Measurements from ENCODE around the gene PRXL2B. TPM values are rescaled to one million over a fixed set of nuclear protein-coding genes. Genes with fewer than 3 reads are reported as not detected.

Gene PRXL2B
- total RNA-seq, 1 donor from 2014 or later = 67.7 TPM

DNA sequence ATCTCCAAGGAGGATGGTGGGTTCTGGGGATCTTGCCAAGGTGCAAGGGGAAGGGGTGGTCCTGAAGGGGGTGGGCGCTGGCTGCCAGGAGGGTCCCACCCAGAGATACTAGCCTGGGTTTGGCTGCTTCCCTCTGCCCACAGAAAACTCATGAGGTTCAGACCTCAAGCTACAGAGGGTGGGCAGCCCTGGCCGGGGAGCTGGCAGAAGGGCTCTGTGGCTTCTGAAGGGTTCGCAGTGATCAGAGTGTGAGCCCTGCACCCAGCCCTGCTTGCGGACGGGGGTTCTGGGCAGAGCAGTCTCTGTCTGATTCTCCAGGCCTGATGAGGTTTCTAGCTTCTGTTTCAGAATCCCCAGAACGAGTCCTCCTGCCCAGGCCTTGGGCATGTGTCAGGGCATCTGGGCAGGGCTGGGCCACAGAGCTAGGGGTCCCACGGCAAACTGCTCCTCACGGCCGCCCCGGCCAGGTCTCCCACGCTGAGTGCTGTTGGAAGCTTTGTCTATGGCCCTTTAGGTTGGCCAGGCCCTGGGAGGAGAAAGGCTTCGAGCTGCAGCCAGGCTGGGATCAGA lies 46.9 kb downstream of the PRXL2B start:
- no peak for DNase-seq (ENCODE audit: low read depth in 2 of 2)

DNA sequence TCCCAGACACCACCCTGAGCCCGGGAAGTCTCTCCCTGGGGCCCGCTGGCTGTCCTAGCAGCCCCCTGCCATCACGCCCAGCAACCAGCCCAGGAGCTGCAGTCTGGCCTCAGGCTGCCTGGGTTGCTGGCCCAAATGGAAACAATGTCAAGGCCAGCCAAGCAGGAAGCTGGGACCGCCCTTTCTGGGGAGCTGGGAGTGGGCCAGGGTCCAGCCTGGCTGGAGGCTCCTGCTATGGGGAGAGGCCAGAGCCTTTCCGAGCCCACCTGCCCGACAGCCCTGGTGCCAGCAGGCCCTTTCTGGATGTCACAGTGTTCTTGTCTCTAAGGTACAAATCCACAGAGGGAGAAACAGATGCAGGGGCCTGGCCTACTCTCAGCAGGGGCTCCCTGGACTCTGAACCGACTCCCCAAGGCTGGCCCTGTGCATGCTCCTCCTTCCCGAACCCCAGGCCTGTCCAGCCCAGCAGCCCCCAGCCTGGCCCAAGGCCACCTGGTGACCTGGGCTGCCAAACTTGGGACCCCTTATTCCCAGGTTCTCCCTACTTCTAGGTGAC lies 47.4 kb downstream of the PRXL2B start:
- peak in 1 of 2 donors; percentile 55 for DNase-seq (ENCODE audit: low read depth in 2 of 2)

DNA sequence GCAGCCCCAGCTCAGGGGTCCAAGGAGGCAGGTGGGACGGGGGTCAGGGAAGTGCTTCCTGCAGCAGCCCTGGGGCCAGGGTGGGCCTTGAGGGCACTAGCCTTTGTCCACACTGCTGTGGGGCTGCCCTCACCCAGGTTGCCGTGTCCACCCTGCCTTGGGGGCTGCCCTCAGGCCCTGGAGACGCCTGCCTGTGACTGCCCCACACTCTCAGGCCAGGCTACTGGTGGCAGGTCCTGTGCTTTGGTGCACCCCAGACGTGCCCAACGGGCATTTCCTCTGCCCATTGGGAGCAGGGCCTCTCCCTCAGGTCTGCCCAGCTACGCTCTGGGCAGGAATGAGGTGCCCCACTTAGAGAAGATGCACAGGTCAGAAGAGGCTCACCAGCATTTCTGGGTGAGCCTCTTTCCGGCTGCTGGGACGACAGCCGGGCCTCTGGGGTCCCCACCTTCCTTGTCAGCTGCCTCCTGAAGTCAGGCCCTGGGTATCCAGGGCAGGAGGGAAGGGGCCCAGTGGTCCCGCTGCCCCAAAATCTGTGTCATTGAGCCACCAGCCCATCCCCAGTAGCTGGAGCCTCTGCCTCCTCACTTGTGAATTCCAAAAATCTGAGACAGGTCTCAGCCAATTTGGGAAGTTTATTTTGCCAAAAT lies 48.9 kb downstream of the PRXL2B start:
- DNase-seq (ENCODE audit: low read depth in 2 of 2) = no peak

DNA sequence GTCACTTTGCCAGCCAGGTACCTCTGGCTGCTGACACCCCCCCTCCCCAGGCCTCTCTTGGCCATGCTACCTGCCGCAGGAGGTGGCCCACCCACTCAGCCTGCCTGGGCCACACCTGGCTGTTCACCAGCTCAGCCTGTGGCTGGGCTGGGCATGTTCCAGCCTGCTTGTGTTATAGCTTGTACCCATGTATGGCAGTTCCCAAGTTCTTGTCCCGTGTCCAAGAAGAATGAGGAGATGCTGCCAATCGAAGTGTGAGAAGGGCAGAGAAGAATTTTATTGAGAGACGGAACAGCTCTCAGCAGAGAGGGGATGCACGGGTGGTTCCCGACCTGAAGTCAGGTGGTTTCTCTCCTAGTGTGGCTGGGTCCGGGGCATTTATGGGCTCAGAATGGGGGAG lies 50.2 kb downstream of the PRXL2B start:
- DNase-seq (ENCODE audit: low read depth in 2 of 2) = no peak

DNA sequence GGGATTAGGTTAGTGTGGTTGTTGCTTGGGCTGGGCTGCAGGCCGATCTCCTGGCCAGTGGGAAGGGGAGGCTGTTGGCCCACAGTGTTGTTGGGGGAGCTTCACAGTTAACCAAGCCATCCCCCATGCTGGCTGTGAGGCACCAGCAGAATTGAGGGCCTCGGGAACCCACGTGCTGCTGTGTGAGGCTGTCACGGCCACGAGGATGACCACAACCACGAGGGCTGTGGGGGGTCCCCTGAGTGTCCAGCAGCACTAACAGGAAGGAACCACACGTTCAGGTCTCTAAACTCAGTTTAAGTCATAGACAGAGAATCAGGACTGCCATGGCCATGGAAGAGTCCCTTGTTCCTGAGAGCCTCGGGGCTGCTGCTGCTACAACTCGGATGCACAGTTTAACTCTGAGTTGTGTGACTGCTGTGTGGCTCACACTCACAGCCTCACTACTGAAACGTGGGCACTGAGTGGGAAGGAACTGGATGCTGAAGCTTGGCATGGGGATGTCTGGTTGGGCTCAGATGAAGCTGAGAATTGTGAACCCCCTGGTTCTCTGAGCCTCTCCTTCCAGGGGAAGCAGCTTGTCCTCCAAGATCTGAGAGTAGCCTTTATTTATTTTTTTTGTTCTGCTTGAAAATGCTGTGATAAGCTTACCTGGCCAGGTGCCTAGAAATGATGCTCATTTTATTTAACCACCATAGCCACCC lies 51.0 kb downstream of the PRXL2B start:
- no peak for DNase-seq (ENCODE audit: low read depth in 2 of 2)

DNA sequence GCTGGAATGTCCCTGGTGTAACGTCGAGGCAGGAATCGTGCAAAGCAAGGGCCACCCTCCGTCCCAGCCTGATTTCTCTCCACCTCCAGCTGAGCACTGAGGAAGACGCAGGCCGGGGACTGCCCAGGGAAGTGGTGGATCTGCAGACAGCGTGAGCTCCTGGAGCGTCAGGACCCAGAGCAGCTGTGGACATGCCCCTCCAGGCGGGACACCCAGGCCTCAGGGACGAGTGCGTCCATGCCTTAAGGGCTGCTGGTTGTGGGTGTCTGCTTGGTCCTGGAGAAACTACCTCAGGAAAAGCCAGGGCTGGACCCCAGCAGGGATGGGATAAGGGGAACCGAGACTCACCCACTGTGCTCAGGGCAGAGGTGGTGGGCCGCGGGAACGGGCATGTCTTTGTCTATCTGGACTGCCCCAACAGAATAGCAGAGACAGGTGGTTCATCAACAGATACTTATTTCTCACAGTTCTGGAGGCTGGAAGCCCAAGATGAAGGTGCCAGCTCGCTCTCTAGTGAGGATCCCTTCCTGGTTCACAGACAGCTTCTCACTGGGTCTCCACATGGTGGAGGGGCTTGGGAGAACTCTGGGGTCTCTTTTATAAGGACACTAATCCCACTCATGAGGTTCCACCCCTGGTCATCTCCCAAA lies 52.0 kb downstream of the PRXL2B start:
- DNase-seq (ENCODE audit: low read depth in 2 of 2) = no peak

DNA sequence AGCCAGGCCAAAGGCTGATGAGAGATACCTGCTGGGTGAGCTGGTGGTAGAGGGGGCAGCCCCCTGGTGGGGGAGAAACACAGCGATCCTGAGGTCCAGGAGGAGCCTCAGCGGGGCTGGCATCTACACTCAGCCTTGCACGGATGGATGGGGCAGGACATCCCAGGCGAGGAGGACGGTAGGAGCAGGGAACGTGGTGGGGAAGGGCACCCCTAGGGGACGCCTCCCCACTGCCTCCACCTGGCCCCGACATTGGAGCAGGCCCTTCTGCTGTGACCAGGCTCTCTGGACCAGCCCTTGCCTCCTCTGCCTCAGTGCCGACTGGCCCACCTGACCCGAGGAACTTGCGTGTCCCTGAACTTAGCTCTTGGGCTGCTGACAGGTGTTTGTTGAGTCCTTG lies 52.6 kb downstream of the PRXL2B start:
- no peak for DNase-seq (ENCODE audit: low read depth in 2 of 2)

DNA sequence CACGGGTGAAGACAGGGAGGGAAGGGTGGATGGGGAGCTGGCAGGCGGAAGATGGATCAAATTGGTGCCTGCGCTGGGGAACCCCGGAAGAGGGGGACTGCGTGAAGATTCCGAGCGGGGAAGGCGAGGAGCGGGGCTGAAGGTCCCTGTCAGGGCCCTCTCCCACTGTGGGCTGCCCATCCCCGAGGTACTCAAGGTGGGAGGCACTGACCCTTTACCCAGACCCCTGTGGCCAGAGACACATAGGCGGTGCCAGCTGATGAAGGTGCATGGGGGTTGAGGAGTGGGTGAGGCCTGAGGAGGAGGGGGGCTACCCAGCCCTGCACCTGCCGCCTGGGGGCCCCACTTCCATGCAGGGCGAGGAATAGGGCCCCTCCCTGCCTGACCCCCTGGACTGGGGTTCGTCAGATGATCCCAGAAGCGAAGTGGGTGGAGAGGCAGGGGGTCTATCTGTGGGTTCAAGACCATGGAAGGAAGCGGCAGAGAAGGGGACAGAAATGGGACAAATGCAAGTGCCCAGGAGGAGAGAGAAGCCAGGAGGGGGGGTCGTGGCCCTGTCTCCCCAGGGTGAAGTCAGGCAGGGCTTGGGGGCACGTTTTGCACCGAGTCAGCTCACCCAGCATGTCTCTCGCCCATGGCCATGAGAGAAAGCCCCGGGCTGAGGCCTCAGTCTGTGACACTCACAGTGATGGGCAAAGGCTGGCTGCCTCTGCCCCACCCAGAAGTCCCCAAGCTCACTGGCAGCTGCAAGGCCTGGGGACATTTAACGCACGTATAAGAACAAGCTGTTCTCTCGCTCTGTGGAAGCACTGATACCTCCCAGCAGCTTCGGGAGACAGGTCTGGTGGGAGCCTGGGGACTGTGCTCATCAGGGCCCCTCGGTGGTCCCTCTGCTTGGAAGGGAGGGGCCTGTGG lies 53.3 kb downstream of the PRXL2B start:
- DNase-seq (ENCODE audit: low read depth in 2 of 2) = no peak

DNA sequence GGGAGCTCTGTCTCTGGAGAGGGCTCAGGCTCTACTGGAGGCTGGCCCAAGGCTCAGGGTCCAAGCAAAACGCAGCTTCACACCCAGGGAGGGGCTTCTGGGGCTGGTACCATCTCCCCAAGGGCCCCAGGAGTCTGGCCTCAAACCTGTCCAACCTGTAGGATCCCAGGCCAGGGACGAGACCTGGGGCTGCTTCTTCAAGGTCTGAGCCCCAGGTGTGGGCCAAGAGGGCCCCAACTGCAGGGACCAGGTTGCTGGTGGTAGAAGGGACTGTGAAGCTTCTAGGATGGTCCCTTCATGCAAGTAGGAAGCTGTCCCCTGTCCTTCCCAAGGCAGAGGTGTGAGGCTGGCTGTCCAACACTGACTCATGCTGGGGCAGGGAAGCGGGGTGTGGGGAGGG lies 54.0 kb downstream of the PRXL2B start:
- no peak for DNase-seq (ENCODE audit: low read depth in 2 of 2)

Other genes with a start within 250 kb of the PRXL2B start
- 3.3 and 4.8 TPM in 2 replicates for gene MORN1, start 195.2 kb upstream of the PRXL2B start, total RNA-seq
- gene RER1, start 194.9 kb upstream of the PRXL2B start, total RNA-seq = 32.7 and 48.6 TPM in 2 replicates
- 24.6 and 26.0 TPM in 2 replicates for gene PEX10, start 174.2 kb upstream of the PRXL2B start, total RNA-seq
- gene PLCH2, start 110.5 kb upstream of the PRXL2B start, total RNA-seq = under 0.01 TPM in 2 replicates
- 14.8 and 21.0 TPM in 2 replicates for gene PANK4, start 60.2 kb upstream of the PRXL2B start, total RNA-seq
- gene HES5, start 56.5 kb upstream of the PRXL2B start, total RNA-seq = not detected in 2 replicates
- gene TNFRSF14, start 30.4 kb upstream of the PRXL2B start, total RNA-seq = 55.8 and 177 TPM in 2 replicates
- 1.4 and 2.8 TPM in 2 replicates for gene MMEL1, start 46.2 kb downstream of the PRXL2B start, total RNA-seq
- gene TTC34, start 214.9 kb downstream of the PRXL2B start, total RNA-seq = under 0.01 TPM in 2 replicates